ENCODE results near the gene IBTK.
"Not testable (repeated sequence)": the region's sequence is repeated elsewhere in the genome, so short reads cannot be mapped to it uniquely, and the experiment has no call there.

Gene IBTK

DNA sequence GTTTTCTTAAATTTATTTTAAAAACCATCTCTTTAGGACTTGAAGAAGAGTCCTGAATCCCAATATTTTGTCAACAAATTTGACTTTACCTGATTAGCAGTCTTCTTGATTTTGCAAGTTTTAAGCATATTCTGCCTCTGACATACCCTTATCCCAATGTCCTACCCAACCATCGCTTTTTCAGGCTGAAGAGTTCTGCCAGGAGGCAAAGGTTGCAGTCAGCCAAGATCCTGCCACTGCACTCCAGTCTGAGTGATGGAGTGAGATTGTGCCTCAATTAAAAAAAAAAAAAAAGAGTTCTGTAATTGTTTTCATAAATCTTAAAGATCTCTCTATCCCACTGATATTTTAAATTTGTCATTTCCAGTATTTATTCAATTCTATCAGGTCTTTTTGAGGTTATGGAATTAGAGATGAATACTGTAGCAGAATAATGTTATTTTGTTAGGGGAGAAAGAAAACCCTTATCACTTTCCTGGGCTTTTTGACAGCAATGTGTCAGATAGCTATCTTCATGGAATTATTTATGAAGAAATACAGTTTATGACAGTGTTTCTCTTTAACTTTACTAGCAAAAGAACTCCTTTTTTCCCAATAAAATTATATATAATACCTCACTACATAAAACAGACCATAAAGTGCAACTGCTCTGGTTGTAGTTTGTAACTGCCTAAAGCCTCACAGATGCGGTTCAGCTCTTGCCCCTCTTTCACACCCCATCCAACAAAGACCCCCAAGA is 78.2 kb downstream of the IBTK start:
- Histone ChIP-seq H3K4me1 (ENCODE audit: control insufficient read depth, insufficient read depth, low read length) (no peaks in the 10 kb centered on the region), H3K4me3 (ENCODE audit: low read length) (no peak overlapping the region), H3K9me3 (replicated peaks; ENCODE audit: low read length) (no peaks in the 10 kb centered on the region), H3K36me3 (ENCODE audit: insufficient read depth, low read length) (peaks cover 72% of the 10 kb centered on the region), H3K9ac (ENCODE audit: low read depth, low read length) (no peak overlapping the region), H3K4me2 (ENCODE audit: low read length) (no peak overlapping the region), H3K27me3 (ENCODE audit: control insufficient read depth, insufficient read depth, low read length) (no peaks in the 10 kb centered on the region)

DNA sequence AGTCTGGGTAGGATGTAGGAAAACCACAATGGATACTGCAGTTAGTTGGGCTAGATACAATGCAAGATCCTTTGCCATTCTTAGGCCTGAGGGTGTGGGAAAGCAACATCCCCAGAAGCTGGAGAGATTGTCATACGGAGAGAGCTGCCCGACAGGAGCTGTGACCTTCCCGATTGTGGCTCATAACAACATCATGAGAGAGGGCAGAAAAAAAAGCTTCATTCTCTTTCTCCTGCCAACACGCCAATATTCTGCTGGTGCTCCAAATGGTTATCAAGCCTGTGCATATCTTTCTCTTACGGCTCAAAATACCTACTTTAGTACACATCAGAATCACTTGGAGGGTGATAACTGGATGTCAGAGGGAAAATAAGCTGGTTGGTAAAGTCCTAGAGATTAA is 81.1 kb downstream of the IBTK start:
- H3K4me3 ChIP-seq (ENCODE audit: low read length) = no peak overlapping the region
- H3K9me3 ChIP-seq (replicated peaks; ENCODE audit: low read length) = no peaks in the 10 kb centered on the region
- H3K9ac ChIP-seq (ENCODE audit: low read depth, low read length) = no peak overlapping the region
- H3K27me3 ChIP-seq (ENCODE audit: control insufficient read depth, insufficient read depth, low read length) = no peaks in the 10 kb centered on the region
- H3K4me1 ChIP-seq (ENCODE audit: control insufficient read depth, insufficient read depth, low read length) = no peaks in the 10 kb centered on the region
- no peak overlapping the region for H3K4me2 ChIP-seq (ENCODE audit: low read length)
- peaks cover 46% of the 10 kb centered on the region for H3K36me3 ChIP-seq (ENCODE audit: insufficient read depth, low read length)

DNA sequence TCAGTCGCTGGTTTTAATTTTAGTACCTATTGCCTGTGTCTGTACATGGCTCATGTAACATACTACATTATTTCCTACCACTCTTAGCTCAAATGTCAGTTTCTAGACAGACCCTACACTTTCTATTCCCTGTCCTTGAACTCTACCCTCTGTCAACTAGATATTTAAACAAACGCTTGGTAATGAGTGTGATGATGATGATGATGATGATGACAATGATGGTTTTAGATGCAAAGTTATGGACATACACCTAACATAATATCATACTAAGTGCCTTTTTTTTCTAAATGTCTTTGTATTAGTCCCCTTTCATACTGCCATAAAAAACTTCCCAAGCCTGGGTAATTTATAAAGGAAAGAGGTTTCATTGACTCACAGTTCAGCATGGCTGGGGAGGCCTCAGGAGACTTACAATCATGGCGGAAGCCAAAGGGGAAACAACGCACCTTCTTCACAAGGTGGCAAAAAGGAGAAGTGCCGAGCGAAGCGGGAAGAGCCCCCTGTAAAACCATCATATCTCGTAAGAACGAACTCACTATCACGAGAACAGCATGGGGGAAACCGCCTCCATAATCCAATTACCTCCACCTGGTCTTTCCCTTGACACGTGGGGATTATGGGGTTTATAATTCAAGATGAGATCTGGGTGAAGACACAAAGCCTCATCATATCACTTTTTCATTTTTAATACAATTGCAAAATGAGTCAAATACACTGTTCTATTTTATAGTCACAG is 87.1 kb downstream of the IBTK start:
- no peak overlapping the region for H3K4me3 ChIP-seq (ENCODE audit: low read length)
- H3K4me1 ChIP-seq (ENCODE audit: control insufficient read depth, insufficient read depth, low read length) = no peaks in the 10 kb centered on the region
- H3K36me3 ChIP-seq (ENCODE audit: insufficient read depth, low read length) = peaks cover 1% of the 10 kb centered on the region
- H3K9ac ChIP-seq (ENCODE audit: low read depth, low read length) = no peak overlapping the region
- H3K27me3 ChIP-seq (ENCODE audit: control insufficient read depth, insufficient read depth, low read length) = no peaks in the 10 kb centered on the region
- H3K9me3 ChIP-seq (replicated peaks; ENCODE audit: low read length) = no peaks in the 10 kb centered on the region
- H3K4me2 ChIP-seq (ENCODE audit: low read length) = no peak overlapping the region

DNA sequence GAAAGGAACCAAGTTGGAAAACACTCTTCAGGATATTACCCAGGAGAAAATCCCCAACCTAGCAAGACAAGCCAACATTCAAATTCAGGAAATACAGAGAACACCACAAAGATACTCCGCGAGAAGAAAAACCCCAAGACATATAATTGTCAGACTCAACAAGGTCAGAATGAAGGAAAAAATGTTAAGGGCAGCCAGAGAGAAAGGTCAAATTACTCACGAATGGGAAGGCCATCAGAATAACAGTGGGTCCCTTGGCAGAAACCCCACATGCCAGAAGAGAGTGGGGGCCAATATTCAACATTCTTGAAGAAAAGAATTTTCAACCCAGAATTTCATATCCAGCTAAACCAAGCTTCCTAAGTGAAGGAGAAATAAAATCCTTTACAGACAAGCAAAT is 94.8 kb downstream of the IBTK start:
- H3K4me1 ChIP-seq (ENCODE audit: control insufficient read depth, insufficient read depth, low read length); H3K4me2 ChIP-seq (ENCODE audit: low read length); H3K36me3 ChIP-seq (ENCODE audit: insufficient read depth, low read length); H3K4me3 ChIP-seq (ENCODE audit: low read length); H3K9ac ChIP-seq (ENCODE audit: low read depth, low read length); H3K9me3 ChIP-seq (replicated peaks; ENCODE audit: low read length); H3K27me3 ChIP-seq (ENCODE audit: control insufficient read depth, insufficient read depth, low read length): not testable (repeated sequence)

DNA sequence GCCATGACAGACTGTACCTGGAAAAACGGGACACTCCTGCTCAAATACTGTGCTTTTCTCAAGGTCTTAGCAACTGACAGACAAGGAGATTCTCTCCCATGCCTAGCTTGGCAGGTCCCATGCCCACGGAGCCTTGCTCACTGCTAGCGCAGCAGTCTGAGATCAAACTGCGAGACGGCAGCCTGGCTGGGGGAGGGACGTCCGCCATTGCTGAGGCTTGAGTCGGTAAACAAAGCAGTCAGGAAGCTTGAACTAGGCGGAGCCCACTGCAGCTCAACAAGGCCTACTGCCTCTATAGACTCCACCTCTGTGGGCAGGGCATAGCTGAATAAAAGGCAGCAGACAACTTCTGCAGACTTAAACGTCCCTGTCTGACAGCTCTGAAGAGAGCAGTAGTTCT is 96.4 kb downstream of the IBTK start:
- not testable (repeated sequence) for H3K36me3 ChIP-seq (ENCODE audit: insufficient read depth, low read length); H3K4me2 ChIP-seq (ENCODE audit: low read length); H3K27me3 ChIP-seq (ENCODE audit: control insufficient read depth, insufficient read depth, low read length); H3K4me1 ChIP-seq (ENCODE audit: control insufficient read depth, insufficient read depth, low read length); H3K9me3 ChIP-seq (replicated peaks; ENCODE audit: low read length); H3K4me3 ChIP-seq (ENCODE audit: low read length); H3K9ac ChIP-seq (ENCODE audit: low read depth, low read length)

DNA sequence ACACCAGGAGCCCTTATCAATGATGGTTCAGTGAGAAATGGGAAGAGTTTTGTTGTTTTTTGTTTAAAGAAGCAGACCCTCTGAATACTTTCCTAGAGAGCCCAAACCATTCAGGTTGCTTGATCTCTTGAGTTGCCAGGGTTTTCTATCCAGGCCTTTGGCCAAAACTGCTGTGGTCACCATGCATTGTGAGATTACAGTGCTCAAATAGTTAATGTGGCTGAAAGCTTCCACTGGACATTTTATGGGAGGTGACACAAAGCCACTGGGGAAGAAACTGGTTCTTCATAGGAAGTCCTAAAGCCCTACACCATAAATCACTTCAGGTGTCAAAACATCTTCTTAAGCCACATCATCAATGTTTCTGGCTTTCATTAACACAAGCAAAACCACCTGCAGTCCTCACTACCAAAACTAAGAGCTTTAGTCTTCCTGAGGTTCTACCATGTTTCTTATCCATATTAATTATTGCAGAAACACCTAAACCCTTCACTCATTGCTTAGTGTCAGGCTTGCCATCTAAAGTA is 101.6 kb downstream of the IBTK start:
- Histone ChIP-seq H3K9ac (ENCODE audit: low read depth, low read length) (no peak overlapping the region), H3K27me3 (ENCODE audit: control insufficient read depth, insufficient read depth, low read length) (no peaks in the 10 kb centered on the region), H3K9me3 (replicated peaks; ENCODE audit: low read length) (no peaks in the 10 kb centered on the region), H3K4me1 (ENCODE audit: control insufficient read depth, insufficient read depth, low read length) (peaks cover 23% of the 10 kb centered on the region), H3K4me3 (ENCODE audit: low read length) (no peak overlapping the region), H3K36me3 (ENCODE audit: insufficient read depth, low read length) (no peaks in the 10 kb centered on the region), H3K4me2 (ENCODE audit: low read length) (no peak overlapping the region)

DNA sequence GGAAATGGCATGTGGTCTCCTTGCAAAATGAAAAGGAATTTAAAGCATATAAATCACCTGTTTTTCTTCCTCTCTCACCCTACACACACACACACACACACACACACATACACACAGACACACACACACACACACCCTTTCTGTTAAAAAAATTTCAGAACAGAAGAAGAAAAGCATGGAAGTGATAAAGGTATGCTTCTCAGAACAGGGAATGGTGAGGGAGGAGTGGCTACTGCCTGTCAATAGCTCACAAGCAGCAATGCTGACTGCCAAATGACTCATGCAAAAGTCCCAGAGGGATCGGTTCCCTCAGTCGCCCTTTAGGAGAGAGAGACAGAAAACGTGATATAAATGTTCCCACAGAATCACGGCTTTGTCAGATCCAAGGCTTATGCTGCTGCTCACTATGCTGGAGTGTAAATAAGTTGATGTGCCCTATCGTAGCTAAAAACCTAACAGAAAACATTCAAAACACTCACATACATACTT is 102.6 kb downstream of the IBTK start:
- Histone ChIP-seq H3K9ac (ENCODE audit: low read depth, low read length) (peak overlapping the region; percentile 65), H3K4me3 (ENCODE audit: low read length) (peak overlapping the region; percentile 23), H3K4me2 (ENCODE audit: low read length) (peak overlapping the region; percentile 73), H3K9me3 (replicated peaks; ENCODE audit: low read length) (no peaks in the 10 kb centered on the region), H3K4me1 (ENCODE audit: control insufficient read depth, insufficient read depth, low read length) (peaks cover 23% of the 10 kb centered on the region), H3K36me3 (ENCODE audit: insufficient read depth, low read length) (no peaks in the 10 kb centered on the region), H3K27me3 (ENCODE audit: control insufficient read depth, insufficient read depth, low read length) (no peaks in the 10 kb centered on the region)

DNA sequence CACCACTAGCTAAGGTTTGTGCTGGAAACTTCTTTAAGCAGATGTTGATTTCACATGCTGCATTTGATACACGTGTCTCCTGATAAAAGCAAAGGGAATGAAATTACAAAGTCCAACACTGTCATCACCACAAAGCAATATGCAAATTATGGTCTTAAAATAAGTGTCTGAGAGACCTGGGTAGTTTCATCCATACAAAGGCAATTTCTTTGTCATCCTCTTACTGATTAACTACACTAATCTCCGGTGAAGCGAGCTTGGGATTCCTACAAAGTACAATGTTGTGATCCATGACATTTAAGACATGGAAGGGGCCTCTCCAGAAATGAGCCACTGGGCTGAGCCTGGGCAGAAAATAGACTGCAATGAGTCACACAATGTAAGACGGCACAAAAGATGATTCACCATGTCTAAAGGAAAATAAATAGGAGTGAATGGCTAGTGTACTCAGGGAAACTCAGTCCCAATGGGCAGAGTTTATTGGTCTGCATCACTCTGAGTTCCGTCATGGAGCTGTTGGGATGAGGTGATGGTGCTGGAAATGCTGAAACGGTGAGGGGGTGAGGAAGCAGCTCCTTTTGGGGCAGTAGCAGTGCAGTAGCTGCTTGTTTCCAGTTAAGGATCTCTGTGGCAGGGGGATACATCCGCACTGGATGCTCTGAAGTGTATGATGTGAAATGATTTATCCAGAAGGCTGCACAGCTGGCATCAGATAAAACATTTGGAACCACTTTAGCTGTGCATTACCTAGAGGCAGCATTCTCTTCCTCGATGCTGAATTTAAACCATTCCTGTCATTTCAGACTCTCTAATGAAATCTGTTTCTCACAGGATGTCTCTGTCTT is 103.3 kb downstream of the IBTK start:
- H3K27me3 ChIP-seq (ENCODE audit: control insufficient read depth, insufficient read depth, low read length) = no peaks in the 10 kb centered on the region
- H3K4me2 ChIP-seq (ENCODE audit: low read length) = peak overlapping the region; percentile 73
- no peaks in the 10 kb centered on the region for H3K9me3 ChIP-seq (replicated peaks; ENCODE audit: low read length)
- peak overlapping the region; percentile 23 for H3K4me3 ChIP-seq (ENCODE audit: low read length)
- peaks cover 24% of the 10 kb centered on the region for H3K4me1 ChIP-seq (ENCODE audit: control insufficient read depth, insufficient read depth, low read length)
- H3K9ac ChIP-seq (ENCODE audit: low read depth, low read length) = peak overlapping the region; percentile 65
- no peaks in the 10 kb centered on the region for H3K36me3 ChIP-seq (ENCODE audit: insufficient read depth, low read length)

DNA sequence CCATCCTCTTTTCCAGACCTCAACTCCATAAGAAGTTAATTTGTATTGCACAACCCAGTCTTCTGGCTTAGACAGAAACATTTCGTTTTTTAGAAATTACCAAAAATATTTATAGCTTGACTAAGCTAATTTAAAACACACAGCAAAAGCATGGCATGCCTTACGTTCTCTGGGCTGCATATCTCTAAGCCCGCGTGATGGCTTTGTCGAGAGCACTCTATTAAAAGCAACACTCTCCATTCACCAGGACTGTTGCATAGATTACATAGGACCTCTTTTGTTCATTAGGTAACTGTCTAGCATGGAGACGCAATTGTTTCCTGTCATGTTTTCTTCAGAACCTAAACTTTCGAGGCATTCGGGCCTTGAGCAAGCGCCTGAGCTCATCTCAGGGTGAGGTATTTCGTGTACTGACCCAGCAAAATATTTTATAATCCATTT is 104.5 kb downstream of the IBTK start:
- peaks cover 26% of the 10 kb centered on the region for H3K4me1 ChIP-seq (ENCODE audit: control insufficient read depth, insufficient read depth, low read length)
- no peak overlapping the region for H3K4me2 ChIP-seq (ENCODE audit: low read length)
- H3K4me3 ChIP-seq (ENCODE audit: low read length) = no peak overlapping the region
- H3K9me3 ChIP-seq (replicated peaks; ENCODE audit: low read length) = no peaks in the 10 kb centered on the region
- H3K27me3 ChIP-seq (ENCODE audit: control insufficient read depth, insufficient read depth, low read length) = no peaks in the 10 kb centered on the region
- no peak overlapping the region for H3K9ac ChIP-seq (ENCODE audit: low read depth, low read length)
- no peaks in the 10 kb centered on the region for H3K36me3 ChIP-seq (ENCODE audit: insufficient read depth, low read length)

DNA sequence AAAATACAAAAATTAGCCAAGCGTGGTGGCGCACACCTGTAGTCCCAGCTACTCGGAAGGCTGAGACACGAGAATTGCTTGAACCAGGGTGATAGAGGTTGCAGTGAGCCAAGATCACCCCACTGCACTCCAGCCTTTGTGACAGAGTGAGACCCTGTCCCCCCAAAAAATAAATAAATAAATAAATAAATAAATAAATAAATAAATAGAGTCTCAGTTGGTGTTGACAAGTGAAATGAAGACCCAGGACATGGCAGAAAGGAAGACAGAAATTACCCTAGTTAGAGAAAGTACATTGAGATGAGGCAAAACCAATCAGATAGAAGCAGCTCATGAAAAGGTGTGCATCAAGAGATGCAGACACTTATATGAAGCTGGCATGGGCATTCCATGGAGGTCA is 105.0 kb downstream of the IBTK start:
- H3K27me3 ChIP-seq (ENCODE audit: control insufficient read depth, insufficient read depth, low read length) = no peaks in the 10 kb centered on the region
- no peaks in the 10 kb centered on the region for H3K9me3 ChIP-seq (replicated peaks; ENCODE audit: low read length)
- no peak overlapping the region for H3K4me2 ChIP-seq (ENCODE audit: low read length)
- no peaks in the 10 kb centered on the region for H3K36me3 ChIP-seq (ENCODE audit: insufficient read depth, low read length)
- H3K9ac ChIP-seq (ENCODE audit: low read depth, low read length) = no peak overlapping the region
- peaks cover 26% of the 10 kb centered on the region for H3K4me1 ChIP-seq (ENCODE audit: control insufficient read depth, insufficient read depth, low read length)
- H3K4me3 ChIP-seq (ENCODE audit: low read length) = no peak overlapping the region

DNA sequence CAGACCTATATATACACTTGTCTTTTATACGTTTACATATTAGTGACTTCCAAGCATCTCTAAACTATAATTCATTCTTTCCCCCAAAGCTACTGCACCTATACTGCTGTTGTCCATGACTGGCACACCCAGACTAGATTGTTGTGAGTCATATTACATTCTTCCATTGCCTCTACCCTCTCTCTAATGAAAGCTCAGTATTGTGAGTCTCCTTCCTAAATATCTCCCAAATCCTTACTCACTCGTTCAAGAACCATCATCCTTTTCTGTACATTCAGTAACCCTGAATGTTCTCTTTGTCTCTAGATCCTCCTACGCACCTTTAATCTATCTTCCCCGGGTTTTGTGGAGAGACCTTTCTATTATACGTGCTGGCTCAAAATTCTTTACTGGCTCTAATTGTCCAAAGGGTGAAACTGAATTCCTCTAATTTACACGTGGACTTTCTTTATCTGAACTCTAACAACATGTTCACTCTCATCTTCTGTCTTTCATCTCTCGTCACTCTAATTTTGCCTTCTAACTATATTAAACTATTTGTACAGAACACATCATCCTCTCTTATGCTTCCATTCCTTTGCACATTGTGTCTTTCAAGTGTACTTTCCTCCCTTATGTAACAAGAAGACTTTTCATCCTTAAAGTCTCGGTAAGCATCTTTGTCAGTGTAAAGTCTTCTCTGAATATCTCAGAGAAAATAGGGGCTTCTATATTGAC is 109.3 kb downstream of the IBTK start:
- no peak overlapping the region for H3K9ac ChIP-seq (ENCODE audit: low read depth, low read length)
- peaks cover 4% of the 10 kb centered on the region for H3K4me1 ChIP-seq (ENCODE audit: control insufficient read depth, insufficient read depth, low read length)
- no peak overlapping the region for H3K4me3 ChIP-seq (ENCODE audit: low read length)

More for the DNA sequence above, 109.3 kb downstream of the IBTK start:
- Histone ChIP-seq H3K27me3 (ENCODE audit: control insufficient read depth, insufficient read depth, low read length) (no peaks in the 10 kb centered on the region), H3K9me3 (replicated peaks; ENCODE audit: low read length) (no peaks in the 10 kb centered on the region), H3K36me3 (ENCODE audit: insufficient read depth, low read length) (no peaks in the 10 kb centered on the region), H3K4me2 (ENCODE audit: low read length) (no peak overlapping the region)
